Measurements from ENCODE around the gene GPATCH8.

GRCh38 chr17:44417553-44417952 is 85.7 kb downstream of the GPATCH8 start:
- TF ChIP-seq ESRRG (CRISPR knock-in tag; IDR thresholded peaks at IDR 0.05) (no peak), PATZ1 (CRISPR knock-in tag; IDR thresholded peaks at IDR 0.05; ENCODE audit: borderline replicate concordance) (no peak), ZC3H10 (CRISPR knock-in tag; IDR thresholded peaks at IDR 0.05) (no peak), ZNF8 (CRISPR knock-in tag; IDR thresholded peaks at IDR 0.05) (no peak), ARNTL (CRISPR knock-in tag; IDR thresholded peaks at IDR 0.05; ENCODE audit: borderline replicate concordance, low read depth) (no peak), CREB5 (CRISPR knock-in tag; IDR thresholded peaks at IDR 0.05; ENCODE audit: low read depth) (no peak)

All from SK-N-SH treated with all-trans-retinoic acid at 6 μM for 48 hours (cell line).